Epithelial cell of proximal tubule (primary cell): ENCODE data around the gene AFAP1. TPM values are rescaled to one million over a fixed set of nuclear protein-coding genes. Genes with fewer than 3 reads are reported as not detected.
"Not testable (repeated sequence)": the region's sequence is repeated elsewhere in the genome, so short reads cannot be mapped to it uniquely, and the experiment has no call there.

Source experiments
- DNase-seq: peaks from one replicate; pipeline ENCODE4 v3.0.0-alpha.2; 2011; ENCODE audit warnings: low read depth
- H3K4me3 ChIP-seq: 2 replicates; pipeline ENCODE4 v1.5.1; 2011; ENCODE audit warnings: low read depth, mild to moderate bottlenecking, low read length
- total RNA-seq: library from RNA; depleted of rRNA; stranded (reverse); fragments of >200 nt; gene quantifications from 2 replicates; pipeline ENCODE4 v1.2.3, GENCODE V29; 2015
- TF ChIP-seq, protein P1 (sequence below): conservative IDR thresholded peaks from 2 replicates; pipeline ENCODE4 v1.5.1; 2012; ENCODE audit warnings: low read depth, mild to moderate bottlenecking, low read length

AFAP1 gene
- total RNA-seq, 1 donor from 2014 or later: 26.2 TPM

DNA sequence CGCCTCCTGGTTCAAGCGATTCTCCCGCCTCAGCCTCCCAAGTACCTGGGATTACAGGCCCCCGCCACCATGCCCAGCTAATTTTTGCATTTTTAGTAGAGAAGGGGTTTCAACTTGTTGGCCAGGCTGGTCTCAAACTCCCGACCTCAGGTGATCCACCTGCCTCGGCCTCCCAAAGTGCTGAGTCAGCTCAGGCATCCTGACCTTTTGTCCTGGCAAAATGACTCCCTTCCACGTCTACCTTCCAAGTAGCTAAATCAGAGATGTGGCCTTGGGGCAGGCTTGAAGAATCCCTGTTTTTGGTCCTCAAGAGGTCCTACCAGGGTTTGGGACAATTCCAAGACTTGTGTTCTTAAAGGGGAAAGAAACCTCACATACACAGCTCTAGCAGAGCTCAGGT is 12.8 kb downstream of the AFAP1 start:
- no peak for DNase-seq
- no peak overlapping the region for H3K4me3 ChIP-seq
- TF ChIP-seq, protein P1, sequence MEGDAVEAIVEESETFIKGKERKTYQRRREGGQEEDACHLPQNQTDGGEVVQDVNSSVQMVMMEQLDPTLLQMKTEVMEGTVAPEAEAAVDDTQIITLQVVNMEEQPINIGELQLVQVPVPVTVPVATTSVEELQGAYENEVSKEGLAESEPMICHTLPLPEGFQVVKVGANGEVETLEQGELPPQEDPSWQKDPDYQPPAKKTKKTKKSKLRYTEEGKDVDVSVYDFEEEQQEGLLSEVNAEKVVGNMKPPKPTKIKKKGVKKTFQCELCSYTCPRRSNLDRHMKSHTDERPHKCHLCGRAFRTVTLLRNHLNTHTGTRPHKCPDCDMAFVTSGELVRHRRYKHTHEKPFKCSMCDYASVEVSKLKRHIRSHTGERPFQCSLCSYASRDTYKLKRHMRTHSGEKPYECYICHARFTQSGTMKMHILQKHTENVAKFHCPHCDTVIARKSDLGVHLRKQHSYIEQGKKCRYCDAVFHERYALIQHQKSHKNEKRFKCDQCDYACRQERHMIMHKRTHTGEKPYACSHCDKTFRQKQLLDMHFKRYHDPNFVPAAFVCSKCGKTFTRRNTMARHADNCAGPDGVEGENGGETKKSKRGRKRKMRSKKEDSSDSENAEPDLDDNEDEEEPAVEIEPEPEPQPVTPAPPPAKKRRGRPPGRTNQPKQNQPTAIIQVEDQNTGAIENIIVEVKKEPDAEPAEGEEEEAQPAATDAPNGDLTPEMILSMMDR: no peak

DNA sequence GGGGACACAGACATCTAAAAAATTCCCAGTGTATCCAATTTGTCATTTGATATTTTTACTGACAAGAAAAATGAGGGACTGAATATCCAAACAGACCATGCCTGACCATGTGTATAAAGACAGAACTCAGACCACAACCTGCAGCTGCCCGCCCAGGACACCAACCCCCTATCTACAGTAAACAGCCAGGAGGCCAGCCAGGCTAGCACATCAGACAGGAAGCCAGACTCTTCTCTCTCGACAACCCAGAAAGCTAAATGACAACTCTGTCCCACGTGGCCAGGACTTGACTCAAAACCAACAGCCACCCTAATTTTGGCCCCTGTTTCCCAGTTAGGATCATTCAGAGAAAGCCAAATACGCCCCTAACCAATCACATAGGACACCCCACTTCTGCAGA is 15.1 kb downstream of the AFAP1 start:
- TF ChIP-seq, protein P1: no peak
- no peak for DNase-seq
- no peak overlapping the region for H3K4me3 ChIP-seq

DNA sequence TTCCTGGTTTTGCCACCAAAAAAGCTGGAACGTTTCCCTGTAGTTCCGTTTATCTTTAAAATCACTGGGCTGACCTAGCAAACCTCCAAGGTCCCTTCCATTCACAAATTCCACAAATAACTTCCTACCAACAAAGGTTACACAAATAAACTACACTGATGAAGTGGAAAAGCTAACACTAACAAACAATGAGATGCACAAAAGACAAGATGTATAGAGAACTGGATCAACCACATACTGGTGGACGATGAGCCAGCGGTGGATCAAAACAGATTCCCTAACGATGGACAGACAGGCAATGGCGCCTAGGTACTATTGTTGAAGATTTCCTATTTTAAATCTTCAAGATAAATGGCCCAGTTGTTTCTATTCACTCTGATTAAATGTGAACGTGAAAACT is 15.5 kb downstream of the AFAP1 start:
- no peak for DNase-seq
- H3K4me3 ChIP-seq: no peak overlapping the region
- TF ChIP-seq, protein P1: no peak

DNA sequence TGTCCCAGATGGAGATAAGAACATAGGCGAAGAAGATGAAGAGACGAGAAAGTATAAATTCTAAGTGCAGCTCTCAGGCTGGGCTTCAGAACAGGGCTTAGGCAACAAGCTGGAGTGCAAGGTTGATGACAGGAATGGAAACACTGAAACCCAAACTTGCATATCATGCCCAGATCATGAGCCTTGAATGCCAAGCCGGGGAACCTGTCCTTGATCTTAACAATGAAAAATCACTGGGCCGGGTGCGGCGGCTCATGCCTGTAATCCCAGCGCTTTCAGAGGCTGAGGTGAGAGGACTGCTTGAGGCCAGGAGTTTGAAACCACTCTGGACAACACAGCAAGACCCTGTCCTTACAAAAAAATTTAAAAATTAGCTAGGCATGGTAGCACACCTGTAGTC is 17.2 kb downstream of the AFAP1 start:
- no peak overlapping the region for H3K4me3 ChIP-seq
- TF ChIP-seq, protein P1: no peak
- DNase-seq: no peak

DNA sequence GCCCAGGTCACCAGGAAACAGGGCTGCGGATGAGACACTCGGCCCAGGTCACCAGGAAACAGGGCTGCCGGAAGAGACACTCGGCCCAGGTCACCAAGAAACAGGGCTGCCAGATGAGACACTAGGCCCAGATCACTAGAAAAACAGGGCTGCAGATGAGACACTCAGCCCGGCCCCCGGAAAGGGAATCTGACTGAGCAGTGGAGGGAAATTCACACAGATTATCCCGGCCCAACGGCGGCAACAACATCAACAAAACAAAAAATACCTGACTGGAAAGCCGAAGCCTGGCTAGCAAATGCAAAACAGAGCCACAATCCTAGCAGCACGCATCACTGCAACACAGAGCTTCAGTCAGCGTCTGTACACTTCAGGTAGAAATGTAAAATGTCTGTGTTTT is 20.7 kb downstream of the AFAP1 start:
- H3K4me3 ChIP-seq: no peak overlapping the region
- DNase-seq: no peak
- TF ChIP-seq, protein P1: no peak

DNA sequence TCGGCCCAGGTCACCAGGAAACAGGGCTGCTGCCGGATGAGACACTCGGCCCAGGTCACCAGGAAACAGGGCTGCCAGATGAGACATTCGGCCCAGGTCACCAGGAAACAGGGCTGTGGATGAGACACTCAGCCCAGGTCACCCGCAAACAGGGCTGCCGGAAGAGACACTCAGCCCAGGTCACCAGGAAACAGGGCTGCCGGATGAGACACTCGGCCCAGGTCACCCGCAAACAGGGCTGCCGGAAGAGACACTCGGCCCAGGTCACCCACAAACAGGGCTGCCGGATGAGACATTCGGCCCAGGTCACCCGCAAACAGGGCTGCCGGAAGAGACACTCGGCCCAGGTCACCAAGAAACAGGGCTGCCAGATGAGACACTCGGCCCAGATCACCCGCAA is 21.5 kb downstream of the AFAP1 start:
- not testable (repeated sequence) for DNase-seq, H3K4me3 ChIP-seq

DNA sequence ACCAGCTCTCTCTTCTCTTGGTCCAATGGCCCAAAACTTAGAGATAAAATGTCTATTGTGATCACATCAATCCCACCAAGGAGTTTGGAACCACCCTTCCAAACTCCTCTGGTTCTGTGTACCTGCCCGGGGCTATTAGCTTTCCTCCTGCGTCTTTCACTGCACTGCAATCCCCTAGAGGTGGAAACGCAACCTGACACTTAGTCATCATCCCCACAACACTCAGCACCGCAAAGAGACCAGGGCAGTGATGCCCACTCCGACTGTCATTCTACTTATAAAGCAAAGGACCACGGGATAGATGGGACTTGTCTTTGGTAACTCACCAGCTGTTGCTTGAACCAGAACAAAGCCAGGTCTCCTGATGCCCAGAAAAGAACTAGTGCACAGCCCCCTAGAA is 22.0 kb downstream of the AFAP1 start:
- H3K4me3 ChIP-seq: no peak overlapping the region
- TF ChIP-seq, protein P1: no peak
- DNase-seq: no peak

DNA sequence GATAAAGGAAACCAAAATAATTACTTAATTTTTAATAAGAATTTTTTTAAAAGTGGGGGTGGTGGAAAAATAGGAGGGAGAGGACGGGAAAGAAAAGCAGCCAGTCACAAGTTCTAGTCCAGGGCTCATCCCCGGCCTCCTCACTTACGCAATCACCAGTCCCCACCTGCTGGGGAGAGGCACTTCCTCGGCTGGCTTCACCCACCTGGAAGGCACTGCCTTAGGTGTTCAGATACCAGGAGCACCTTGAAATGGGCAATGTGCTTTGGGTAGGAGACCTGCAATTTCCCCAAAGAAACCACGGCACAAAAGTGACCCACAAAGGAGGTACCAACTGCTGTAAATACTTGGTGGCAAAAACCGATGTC is 23.8 kb downstream of the AFAP1 start:
- DNase-seq: no peak
- no peak overlapping the region for H3K4me3 ChIP-seq
- TF ChIP-seq, protein P1: no peak
